ENCODE measurements around the gene LRP3.
"Not testable (repeated sequence)": the region's sequence is repeated elsewhere in the genome, so short reads cannot be mapped to it uniquely, and the experiment has no call there.

Gene LRP3

GRCh38 chr19:33202546-33203507 is 8.7 kb downstream of the LRP3 start:
- no peak for DNase-seq (ENCODE audit: low spot score)

- no peak for DNase-seq (ENCODE audit: low spot score)
Measured at GRCh38 chr19:33203529-33203928, 9.4 kb downstream of the LRP3 start.

- no peak for DNase-seq (ENCODE audit: low spot score)
Measured at GRCh38 chr19:33204136-33204973, 10.2 kb downstream of the LRP3 start.

GRCh38 chr19:33205110-33205509 is 11.0 kb downstream of the LRP3 start:
- DNase-seq (ENCODE audit: low spot score): no peak

GRCh38 chr19:33205531-33206260 is 11.6 kb downstream of the LRP3 start:
- no peak for DNase-seq (ENCODE audit: low spot score)

- DNase-seq (ENCODE audit: low spot score): no peak
Measured at GRCh38 chr19:33206261-33207039, 12.3 kb downstream of the LRP3 start.

GRCh38 chr19:33207040-33207620 is 13.0 kb downstream of the LRP3 start:
- no peak for DNase-seq (ENCODE audit: low spot score)

- DNase-seq (ENCODE audit: low spot score): no peak
Measured at GRCh38 chr19:33207903-33208302, 13.8 kb downstream of the LRP3 start.

GRCh38 chr19:33208371-33208895 is 14.3 kb downstream of the LRP3 start:
- no peak for DNase-seq (ENCODE audit: low spot score)

- DNase-seq (ENCODE audit: low spot score): no peak
Measured at GRCh38 chr19:33208904-33209849, 15.0 kb downstream of the LRP3 start.

- DNase-seq (ENCODE audit: low spot score): not testable (repeated sequence)
Measured at GRCh38 chr19:33209850-33210230, 15.7 kb downstream of the LRP3 start.

GRCh38 chr19:33210266-33210940 is 16.3 kb downstream of the LRP3 start:
- DNase-seq (ENCODE audit: low spot score): no peak

GRCh38 chr19:33211794-33212435 is 17.8 kb downstream of the LRP3 start:
- DNase-seq (ENCODE audit: low spot score): no peak

- DNase-seq (ENCODE audit: low spot score): no peak
Measured at GRCh38 chr19:33212436-33213172, 18.5 kb downstream of the LRP3 start.

GRCh38 chr19:33214596-33214995 is 20.5 kb downstream of the LRP3 start:
- no peak for DNase-seq (ENCODE audit: low spot score)

GRCh38 chr19:33215438-33216197 is 21.5 kb downstream of the LRP3 start:
- DNase-seq (ENCODE audit: low spot score): no peak

GRCh38 chr19:33216198-33216830 is 22.2 kb downstream of the LRP3 start:
- no peak for DNase-seq (ENCODE audit: low spot score)
